Left forelimb (tissue), 1 donor: ENCODE data around the gene HLF.

Experiments
- DNase-seq: peaks from one replicate; pipeline ENCODE4 v3.0.0-alpha.2; 2018; ENCODE audit warnings: low spot score

The HLF gene

GRCh38 chr17:55258578-55259135 is 6.1 kb upstream of the HLF start:
- no peak for DNase-seq

- DNase-seq: no peak
These were observed 5.1 kb upstream of the HLF start for GRCh38 chr17:55259684-55260111.

DNA sequence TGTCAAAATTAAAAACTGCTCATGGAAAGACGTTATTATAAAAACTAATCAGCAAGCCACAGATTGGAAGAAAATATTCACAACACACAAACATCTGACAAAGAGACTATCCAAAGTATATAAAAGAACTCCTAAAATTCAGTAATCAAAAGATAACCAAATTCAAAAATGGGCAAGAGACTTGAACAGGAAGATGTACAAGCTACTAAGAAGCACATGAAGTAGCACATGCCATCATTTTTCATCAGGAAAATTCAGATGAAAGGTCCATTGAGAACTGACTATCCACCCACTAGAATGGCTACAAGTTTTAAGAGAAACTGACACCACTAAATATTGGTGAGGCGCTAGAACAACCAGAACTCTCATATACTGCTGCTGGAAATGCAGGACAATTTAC is 3.4 kb upstream of the HLF start:
- no peak for DNase-seq

DNA sequence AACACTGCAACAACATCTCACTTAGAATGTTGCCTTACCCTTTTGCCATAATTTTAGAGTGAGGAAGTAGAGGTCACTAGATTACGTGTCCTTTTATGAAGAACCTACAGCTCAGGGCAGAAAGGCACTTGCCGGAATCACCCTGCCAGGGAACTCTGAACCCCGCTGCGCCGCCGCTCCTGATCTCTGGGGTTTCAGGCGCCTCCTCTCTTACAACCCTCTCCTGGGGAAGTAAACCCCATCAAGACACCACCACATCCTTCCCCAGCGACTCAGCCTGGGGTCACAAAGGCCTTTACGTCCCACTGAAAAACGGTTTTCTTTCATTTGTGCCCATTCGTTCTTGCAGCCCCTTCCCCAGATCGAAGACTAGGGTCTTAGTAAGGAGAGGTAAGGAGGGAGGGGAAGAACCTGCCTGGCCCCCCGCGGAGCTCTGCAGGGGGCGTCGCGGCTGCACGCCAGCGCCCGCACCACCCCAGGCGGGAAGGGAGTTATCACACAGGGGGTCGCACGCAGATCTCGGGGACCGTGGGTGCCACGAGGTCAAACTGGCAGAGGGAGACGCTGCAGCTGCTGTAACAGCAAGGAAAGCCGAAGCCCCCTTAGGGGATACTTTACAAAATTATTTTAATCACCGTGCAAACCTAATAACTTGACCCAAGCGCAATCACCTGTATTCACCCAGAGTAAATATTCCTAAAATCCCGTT is 1.0 kb upstream of the HLF start:
- no peak for DNase-seq

GRCh38 chr17:55264278-55264644 is 499 bp upstream of the HLF start:
- DNase-seq: no peak

- DNase-seq: no peak
These were observed 706 bp downstream of the HLF start for GRCh38 chr17:55265311-55266021.

DNA sequence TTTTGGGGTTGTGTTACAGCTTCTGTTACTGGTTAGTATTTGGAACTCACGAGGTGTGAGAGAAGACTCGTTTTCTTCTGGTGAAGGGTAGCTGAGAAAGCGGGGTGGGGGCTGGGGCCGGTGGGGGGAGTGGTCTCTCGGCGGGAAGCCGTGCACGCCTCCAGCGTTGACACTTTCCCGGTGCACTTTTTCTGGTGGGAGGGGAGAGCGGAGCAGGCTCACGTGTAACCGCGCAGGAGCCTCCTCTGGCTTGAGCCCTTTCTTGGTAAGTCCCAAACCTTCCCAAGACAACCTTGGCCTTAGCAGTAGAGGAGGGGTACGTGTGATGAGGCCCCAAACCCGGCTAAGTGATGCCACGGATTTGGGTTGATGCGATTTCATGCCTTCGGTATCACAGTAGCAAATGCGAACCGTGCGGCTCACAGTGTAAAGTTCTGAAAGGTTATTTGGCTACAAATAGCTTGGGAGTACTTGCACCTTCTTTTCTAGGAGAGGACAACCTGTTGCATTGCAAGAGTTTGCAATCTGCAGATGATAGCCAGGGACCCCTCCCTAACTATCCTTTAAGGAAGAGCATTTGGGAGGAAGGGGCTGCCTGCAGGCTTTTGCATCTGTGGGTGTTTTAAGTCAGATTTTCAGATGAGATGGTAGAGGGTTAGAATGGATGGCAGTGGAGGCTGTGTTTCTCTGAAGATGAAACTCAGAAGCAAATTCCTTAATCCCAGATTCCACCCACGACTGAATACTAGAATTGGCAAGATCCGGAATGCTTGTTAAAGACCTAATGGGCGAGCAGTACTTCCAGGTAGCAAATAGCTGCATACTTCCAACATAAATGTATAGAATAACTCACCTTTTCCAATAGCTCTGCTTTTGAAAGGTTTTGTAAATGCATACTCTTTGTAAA is 1.5 kb downstream of the HLF start:
- DNase-seq: no peak

DNA sequence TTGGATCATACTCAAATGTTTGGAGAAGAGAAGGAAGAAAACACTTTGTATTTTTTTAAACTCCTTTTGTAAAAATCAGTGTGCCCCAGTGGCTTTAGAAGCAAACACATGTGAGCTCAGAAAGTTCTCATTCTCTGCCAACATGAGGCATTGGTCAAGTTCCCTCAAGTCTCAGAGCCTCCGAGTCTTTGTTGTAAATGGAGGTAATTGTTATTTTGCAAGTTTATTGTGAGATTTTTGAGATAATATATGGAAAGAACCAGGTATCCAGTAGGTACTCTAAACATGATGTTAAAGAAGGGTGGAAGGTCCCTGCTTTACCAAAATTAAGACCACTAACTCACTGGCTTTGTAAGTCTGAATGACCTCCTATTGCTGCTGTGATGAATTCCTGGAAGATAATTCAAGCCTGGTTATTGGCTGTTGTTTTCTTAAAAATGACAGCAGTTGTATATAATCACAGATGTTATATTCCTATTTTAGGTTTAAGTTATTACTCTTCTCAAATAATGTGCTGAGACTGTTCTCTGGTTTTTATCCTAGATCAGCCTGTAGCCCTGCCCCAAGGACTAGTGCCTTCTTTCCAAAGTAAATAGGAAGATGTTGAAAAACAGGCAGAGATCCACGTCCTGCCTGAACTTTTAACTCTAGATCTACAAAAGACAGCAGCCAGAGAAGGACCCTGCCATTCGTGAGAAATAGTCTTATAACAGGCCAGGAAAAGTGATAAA is 2.4 kb downstream of the HLF start:
- no peak for DNase-seq

DNA sequence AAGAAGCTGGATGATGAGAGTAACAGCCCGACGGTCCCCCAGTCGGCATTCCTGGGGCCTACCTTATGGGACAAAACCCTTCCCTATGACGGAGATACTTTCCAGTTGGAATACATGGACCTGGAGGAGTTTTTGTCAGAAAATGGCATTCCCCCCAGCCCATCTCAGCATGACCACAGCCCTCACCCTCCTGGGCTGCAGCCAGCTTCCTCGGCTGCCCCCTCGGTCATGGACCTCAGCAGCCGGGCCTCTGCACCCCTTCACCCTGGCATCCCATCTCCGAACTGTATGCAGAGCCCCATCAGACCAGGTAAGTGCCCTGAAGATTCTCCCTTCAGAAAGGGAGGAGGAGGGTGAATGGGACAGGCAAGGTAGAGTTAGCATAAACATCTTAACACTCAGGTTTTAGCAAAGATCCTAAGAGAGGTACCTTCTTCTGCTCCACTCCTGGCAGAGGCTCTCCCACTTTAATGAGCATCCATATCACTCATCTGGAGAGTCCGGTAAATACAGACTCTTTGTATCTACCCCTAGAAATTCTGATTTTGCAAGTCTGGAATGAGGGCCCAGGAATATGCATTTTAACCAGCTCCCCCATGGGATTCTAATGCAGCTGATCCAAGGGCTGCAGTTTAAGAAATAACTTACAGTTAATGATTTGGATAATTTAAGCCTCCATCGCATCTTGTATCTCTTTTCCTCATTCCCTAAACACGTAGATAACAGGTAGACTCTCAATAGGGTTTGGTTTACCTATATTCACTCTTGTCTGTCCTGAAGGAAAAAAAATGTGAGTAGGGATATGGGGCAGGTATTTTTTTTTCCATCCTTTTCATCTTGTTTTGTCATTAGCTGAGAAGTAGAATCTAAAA is 3.3 kb downstream of the HLF start:
- no peak for DNase-seq

GRCh38 chr17:55268649-55269480 is 4.1 kb downstream of the HLF start:
- no peak for DNase-seq

GRCh38 chr17:55269894-55270293 is 5.1 kb downstream of the HLF start:
- no peak for DNase-seq

DNA sequence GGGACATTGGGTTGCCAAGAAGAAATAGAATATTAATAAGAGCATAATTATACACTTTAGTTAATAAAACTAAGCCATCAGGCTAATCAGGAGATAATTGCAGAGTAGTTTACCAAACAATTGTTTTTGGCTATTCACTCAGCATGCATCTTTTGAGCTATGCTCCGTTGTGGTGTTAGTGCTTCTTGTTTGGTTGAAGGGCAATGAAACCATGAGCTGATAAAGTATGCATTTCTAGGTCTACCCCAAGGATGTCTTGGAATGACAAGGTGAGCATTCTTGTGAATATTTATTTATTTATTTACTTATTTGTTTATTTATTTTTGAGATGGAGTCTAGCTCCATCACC is 6.4 kb downstream of the HLF start:
- no peak for DNase-seq

DNA sequence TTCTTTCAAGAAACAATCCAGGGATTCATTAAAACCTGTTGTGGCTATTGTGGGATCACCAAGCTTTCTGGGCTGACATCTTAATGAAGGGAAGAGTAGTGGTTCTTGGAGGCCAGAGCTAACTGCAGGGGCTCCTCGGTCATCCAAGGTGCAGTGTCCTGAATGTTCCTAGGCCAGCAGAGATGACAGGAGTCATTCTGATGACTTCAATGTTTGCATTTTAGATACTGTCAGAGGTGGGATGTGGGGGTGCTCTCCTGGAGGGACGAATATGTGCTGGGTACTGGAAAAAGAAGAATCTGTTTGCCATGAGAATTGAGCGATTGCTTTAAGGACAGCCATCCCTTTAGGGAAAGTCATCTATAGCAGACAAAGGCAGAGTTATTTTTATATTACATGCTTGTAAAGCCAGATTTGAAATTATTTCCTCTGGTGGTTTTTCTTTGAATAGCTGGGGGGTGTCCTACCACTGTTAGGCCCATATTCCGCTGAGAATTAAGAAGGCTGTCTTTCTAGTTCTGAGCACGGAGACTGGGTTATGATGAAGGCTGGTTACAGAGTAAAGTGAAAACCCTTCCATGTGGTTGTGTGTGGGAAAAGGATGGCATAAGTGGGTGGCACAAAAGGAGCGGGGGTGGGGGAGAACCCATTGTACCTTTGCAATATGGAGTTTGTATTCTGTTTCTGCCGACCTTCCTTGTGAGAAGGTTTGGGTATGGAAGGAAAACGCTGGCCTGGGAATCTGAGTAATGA is 7.4 kb downstream of the HLF start:
- no peak for DNase-seq

- no peak for DNase-seq
These were observed 8.2 kb downstream of the HLF start for GRCh38 chr17:55272711-55273578.

- DNase-seq: no peak
These were observed 9.0 kb downstream of the HLF start for GRCh38 chr17:55273579-55274354.

DNA sequence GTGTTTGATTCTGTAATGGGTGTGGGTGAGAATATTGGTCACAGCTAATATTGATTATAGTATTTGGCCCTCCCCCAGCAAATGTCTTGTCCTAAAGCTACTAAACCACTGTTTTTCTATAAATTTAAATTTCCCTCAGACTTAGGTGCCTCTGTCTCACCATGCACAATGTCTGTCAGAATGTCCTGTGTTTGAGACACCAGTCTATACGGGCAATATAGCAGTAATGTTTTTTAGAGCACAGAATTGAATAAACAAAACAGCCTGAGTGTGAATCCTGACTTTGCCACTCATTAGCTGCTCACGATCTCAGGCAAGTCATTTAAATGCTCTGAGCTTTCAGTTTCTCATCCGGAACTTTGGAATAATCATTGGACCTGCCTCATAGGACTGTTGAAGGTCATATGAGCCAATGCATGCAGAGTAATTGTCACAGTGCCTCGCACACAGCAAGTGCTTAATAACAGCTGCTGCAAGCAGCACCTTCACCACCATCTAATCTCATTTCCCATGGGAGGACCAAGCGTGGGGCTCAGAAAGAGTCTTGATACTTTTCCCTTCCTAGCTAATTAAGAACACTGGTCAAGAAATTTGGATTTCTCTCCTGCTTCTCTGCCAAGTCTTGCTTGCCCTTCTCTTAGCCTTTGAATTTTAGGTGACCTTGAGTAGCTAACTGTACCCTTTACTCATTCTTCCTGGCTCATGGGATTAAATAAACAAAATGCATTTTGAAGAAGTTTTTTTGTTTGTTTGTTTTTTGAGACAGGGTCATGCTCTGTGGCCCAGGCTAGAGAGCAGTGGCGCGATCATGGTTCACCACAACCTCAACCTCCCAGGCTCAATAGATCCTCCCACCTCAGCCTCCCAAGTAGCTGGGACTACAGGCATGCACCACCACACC is 9.8 kb downstream of the HLF start:
- no peak for DNase-seq
